Stimulated activated CD8-positive, alpha-beta memory T cell treated with anti-CD3 and anti-CD28 coated beads, Interleukin-4, amount 100 ng/mL, for 4 hours (primary cell): ENCODE measurements around the gene CHST3.
A peak's percentile ranks its signal among the peaks of the same experiment; 100 is the strongest.
"Not testable (repeated sequence)": the region's sequence is repeated elsewhere in the genome, so short reads cannot be mapped to it uniquely, and the experiment has no call there.

Source experiments
- DNase-seq, 2 donors: peaks; one replicate each; pipeline ENCODE4 v3.0.0-alpha.2; 2020; ENCODE audit warnings: low read depth in 2 of 2, low spot score in 1 of 2

CHST3 gene, protein sequence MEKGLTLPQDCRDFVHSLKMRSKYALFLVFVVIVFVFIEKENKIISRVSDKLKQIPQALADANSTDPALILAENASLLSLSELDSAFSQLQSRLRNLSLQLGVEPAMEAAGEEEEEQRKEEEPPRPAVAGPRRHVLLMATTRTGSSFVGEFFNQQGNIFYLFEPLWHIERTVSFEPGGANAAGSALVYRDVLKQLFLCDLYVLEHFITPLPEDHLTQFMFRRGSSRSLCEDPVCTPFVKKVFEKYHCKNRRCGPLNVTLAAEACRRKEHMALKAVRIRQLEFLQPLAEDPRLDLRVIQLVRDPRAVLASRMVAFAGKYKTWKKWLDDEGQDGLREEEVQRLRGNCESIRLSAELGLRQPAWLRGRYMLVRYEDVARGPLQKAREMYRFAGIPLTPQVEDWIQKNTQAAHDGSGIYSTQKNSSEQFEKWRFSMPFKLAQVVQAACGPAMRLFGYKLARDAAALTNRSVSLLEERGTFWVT

DNA sequence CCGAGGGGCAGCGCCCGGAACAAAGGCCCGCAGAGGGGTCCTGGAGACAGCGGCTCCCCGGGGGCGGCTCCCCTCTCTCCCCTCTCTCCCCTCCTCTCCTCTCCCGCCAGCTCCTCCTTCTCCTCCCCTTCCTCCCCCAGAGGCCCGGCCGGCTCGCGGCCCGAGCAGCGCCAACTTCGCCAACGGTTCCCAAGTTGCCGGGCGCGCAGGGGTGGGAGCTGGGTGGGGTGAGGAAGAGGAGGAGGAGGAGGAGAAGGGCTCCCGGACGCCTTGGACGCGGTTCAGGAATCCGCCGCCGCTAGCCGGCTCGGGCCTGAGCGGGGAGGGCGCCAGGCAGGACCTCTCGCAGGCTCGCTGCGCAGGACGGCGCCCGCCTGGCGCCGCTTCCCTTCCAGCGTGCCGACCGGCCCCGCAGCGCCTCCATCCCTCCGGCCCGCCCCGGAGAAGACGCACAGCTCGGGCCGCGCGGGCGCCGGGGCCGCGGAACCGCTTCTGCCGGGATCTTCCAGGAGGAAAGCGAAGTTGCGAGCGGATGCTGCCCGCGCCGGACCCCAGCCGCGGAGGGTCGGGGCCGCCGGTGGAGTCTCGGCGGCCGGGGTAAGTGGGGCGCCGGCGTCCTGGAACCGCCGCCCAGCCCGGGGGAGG lies at the start of gene CHST3:
CHST3 (plus strand) TSS at position 298 of the 645 bp plus-strand sequence. CDS start 41,448 bp downstream, outside the sequence.
- no peak for DNase-seq

DNA sequence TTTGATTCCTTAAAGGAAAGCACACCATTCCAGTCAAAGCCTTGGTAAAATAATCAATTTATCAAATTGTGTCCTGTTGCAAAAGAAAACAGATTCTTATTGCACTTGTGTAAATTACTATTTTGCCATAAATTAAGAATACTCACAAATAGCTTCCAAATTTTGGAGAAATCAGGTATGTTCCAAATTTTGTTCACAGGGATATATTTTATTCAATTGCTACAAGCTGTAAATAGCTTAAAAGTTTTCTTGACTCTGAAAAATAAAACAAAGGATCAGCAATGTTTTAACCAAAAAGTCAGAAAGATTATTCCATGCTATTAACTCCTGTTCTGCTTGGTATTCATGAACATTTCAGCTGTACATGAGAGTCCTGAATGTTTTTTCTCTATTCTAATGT lies 47.4 kb upstream of the CHST3 start:
- DNase-seq, result no peak

DNA sequence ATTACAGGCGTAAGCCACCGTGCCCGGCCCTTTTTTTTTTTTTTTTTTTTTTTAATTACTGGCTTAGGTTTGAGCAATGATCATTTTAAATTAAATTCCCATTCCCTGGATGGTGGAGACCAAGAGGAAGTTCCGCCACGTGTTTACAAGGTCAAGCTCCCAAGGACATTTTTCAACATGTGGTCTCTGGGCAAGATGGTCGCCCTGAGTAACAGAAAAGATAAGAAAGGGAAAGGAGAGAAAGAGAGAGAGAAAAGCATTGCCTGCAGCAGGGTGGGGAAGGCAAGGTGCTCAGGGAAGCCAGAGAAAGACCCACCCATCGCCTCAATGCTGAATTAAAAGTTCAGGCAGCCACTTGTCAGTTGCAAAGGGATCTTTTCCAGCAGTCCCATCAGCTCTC lies 45.2 kb upstream of the CHST3 start:
- DNase-seq, result no peak

DNA sequence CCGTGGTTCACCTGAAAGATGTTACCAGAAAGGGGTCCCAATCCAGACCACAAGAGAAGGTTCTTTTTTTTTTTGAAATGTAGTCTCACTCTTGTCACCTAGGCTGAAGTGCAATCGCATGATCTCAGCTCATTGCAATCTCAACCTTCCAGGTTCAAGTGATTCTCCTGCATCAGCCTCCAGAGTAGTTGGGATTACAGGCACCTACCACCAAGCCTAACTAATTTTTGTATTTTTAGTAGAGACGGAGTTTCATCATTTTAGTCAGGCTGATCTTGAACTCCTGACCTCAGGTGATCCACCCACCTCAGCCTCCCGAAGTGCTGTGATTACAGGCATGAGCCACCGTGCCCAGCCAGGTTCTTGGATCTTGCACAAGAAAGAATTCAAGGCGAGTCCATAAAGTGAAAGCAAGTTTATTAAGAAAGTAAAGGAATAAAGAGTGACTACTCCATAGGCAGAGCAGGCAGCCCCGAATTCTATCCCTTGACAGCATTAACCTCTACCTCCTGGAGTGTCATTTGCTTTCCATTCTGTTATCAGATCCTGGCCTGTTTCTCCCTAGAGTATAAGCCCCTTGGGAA lies 44.1 kb upstream of the CHST3 start:
- not testable (repeated sequence) for DNase-seq

DNA sequence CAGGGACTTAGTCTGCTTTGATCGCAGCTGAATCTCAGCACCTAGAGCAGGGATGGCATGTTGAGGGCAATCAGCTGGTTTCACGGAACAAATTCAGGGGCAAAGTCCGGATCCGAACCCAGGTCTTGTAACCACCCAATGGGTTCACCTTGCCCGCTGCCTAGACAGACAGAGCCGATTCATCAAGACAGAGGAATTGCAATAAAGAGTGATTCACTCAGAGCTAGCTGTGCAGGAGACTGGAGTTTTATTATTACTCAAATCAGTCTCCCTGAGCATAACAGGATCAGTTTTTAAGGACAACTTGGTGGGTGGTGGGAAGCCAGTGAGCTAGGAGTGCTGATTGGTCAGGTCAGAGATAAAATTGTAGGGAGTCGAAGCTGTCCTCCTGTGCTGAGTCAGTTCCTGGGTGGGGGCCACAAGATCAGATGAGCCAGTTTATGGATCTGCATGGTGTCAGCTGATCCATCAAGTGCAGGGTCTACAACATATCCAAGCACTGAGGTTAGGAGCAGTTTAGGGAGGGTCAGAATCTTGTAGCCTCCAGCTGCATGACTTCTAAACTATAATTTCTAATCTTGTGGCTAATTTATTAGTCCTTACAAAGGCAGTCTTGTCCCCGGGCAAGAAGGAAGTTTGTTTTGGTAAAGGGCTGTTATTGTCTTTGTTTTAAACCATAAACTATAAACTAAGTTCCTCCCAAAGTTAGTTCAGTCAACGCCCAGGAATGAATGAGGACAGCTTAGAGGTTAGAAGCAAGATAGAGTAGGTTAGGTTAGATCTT lies 43.5 kb upstream of the CHST3 start:
- no peak for DNase-seq

DNA sequence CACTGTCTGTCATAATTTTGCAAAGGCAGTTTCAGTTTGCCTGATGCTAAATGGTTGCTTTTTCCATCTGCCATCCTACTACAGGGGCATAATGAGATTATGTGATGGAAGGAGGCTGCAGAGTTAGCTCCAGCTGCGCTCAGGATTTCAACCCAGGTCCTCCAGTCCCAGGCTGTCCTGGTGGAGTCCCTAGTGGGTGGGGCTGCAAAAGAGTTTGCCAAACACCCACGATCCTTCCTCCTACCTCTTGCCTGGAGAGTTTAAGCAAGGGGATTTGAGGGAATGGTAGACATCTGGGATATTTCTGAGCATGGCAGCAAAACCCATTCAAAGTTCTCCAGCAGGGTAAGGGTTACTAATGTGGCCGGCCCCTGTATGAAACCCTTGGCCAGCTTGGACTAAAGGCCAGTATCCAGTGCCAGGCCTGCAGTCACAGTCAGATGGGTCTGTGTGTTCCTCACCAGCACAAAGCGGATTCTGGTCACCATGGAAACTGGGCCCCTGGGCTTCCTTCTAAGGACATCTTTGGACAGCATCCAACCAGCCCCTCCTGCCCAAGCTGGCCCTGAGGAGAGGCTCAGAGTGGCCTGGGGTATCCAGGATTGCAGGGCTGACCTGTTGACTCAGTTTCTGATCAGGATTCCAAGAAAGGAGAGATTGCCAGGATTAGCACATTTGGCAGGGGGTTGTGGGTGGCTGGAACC lies 42.7 kb upstream of the CHST3 start:
- DNase-seq, result no peak

DNA sequence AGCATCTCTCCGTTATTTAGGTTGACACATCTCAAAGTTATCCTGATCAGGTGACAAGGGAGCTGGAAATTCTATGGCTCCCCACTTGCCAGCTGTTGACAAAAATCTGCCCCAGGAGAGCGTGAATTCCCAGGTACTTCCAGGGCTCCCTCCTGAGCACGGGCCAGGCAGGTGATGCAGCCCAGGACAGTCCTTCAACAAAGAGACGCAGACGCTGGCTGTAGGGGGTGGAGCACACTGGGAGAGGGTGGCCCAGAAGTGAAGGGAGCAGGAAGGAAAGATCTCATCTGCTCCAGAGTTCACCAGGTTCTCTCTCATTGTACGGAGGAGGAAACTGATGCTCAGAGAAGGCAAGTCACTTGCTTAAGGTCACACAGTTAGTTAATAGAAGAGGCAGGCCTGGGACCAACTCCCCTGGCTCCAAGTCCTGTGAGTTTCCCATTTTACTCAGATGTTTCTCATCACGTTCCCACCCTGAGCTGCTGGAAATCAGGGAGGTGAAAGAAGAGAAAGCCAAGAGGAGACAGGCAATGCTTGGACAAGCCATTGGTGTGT lies 41.0 kb upstream of the CHST3 start:
- no peak for DNase-seq

DNA sequence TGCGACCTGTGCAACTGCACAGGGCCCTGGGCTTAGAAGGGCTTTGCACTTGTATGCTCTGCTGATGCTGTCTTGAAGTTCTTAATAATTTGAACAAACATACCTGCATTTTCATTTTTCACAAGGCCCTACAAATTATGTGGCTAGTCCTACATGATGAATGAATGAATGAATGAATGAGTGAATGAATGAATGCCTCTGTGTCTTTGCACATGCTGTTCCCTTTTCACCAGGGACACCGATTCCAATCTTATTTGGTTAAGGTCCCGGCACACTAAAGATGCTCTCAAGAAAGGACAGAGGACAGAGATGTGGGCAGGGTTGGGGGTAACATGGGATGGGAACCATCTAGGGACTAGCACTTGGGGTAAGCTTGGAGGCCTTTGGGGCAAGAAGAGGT lies 39.4 kb upstream of the CHST3 start:
- no peak for DNase-seq

DNA sequence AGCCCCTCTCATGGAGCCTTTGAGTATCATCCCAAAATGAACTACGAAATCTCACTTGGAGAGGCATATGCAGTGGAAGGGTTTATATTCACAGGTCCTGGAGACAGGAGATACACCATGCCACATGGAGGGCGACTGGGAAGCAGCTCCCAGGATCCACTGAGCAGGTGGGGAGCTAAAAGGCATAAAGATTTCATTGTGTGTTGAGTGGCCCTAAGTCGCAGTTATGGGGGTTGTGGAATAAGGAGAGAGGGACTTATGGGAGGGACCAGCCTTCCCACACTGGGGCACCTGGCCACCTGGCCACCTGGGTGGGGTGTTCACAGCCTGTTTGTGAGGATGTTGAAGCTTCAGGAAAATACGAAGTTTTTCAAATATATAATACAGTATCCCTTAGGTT lies 37.0 kb upstream of the CHST3 start:
- DNase-seq, result no peak

DNA sequence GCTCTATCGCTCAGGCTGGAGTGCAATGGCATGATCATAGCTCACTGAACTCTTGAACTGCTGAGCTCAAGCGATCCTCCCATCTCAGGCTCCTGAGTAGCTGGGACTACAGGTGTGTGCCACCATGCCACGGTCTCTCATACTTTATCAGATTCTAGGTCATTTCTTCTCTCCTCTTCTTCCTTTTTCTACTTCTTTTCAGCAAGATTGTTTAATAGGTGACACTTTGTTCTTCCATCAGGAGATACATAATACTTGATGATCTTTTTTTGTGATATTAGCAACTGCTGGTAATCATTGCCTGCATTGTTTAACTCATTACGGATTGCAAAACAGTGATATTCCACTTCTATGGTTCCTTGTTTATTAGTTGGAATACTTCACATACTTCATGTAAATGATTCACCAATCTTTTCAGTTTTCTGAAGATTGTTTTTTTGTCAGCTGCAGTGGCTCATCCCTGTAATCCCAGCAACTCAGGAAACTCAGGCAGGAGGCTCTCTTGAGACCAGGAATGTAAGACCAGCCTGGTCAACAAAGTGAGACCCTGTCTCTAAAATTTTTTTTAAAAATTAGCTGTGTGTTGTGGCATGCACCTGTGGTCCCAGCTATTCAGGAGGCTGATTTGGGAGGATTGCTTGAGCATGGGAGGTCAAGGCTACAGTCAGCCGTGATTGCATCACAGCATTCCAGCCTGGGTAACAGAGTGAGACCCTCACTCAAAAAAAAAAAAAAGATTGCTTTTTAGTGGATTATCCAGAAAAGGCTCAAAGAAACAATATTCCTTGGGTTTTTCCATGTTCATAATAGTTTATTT lies 36.2 kb upstream of the CHST3 start:
- no peak for DNase-seq

DNA sequence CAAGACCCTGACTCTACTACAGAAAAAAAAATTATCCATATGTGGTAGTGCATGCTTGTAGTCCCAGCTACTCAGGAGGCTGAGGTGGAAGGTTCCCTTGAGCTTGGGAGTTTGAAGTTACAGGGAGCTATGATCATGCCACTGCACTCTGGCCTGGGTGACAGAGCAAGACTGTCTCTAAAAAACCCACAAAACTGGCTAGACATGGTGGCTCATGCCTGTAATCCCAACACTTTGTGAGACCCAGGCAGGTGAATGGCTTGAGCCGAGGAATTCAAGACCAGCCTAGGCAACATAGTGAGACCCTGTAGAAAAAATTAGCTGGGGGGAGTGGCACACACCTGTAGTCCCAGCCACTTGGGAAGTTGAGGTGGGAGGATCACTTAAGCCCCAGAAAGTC lies 32.9 kb upstream of the CHST3 start:
- DNase-seq, result no peak

DNA sequence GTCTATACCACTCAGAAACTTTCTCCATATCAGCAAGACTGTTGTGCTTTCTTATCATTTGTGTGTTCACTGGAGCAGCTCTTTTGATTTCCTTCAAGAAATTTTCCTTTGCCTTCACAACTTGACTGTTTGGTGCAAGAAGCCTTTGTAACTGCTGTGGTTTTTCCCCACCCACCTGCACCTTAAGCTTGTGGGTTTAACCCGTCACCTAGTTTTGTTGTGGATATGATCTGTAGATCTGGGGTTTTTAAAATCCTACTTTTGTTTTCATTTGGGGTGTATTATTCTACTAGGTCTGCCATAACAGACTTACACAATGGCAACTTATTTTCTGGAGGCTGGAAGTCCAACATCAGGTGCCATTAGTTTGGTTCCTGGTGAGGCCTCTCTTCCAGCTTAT lies 30.5 kb upstream of the CHST3 start:
- peak; percentile 15 to 26 for DNase-seq

DNA sequence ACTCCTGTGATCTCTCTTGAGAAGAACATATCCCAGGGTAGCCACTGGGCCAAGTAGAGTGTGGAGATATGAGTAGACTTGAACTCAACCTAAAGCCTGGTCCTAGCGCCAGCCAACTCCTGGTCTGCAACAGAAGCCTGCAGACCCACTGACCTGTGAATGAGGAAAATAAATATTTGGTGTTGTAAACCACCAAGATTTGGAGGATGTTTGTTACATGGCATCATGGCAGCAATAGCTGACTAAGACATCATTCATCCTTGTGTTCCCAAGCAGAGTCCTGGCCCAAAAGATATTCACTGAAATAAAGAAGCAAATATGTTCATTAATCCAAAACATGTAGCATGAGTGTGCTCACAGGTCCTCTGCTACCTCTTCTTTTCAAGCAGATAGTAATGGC lies 26.0 kb upstream of the CHST3 start:
- no peak for DNase-seq

DNA sequence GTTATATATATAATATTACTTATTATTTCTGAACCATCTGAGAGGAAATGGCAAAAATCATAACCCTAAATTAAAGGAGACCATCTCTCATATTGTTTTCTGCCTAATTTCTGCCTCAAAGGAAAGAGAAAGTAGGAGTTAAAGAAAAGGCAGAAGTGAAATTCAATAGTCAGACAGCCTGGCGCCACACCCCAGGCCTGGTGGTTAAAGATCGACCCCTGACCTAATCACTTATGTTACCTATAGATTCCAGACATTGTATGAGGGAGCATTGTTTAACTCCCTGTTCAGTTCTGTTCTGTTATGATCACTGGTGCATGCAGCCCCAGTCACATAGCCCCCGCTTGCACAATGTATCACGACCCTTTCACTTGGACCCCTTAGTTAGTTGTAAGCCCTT lies 24.9 kb upstream of the CHST3 start:
- no peak for DNase-seq

DNA sequence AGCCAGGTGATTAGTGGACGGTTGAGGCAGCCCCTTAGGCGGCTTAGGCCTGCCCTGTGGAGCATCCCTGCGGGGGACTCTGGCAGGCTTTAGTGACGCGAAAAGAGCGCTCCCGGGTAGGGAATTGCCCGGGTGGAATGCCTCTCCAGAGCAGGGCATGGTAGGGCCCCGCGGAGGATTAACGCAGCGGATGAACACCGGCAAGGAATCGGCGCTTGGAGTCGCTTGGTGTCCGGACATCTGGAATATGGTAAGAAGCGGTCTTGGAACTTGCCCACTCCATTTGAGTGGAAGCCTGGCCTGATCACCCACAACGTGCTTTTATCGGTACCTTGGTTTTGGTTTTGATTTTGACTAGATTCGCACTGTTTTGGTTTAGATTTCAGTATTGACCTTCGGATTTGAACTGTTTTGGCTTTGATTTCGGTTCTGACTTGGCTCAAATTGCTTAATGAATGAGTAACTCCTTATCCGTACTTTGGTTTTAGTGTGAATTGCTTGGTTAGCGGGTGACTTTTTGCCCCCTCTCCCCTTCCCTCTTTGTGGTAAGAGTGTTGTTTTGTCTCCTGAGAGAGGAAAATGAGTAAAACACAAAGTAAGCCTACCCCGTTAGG lies 24.2 kb upstream of the CHST3 start:
- no peak for DNase-seq

DNA sequence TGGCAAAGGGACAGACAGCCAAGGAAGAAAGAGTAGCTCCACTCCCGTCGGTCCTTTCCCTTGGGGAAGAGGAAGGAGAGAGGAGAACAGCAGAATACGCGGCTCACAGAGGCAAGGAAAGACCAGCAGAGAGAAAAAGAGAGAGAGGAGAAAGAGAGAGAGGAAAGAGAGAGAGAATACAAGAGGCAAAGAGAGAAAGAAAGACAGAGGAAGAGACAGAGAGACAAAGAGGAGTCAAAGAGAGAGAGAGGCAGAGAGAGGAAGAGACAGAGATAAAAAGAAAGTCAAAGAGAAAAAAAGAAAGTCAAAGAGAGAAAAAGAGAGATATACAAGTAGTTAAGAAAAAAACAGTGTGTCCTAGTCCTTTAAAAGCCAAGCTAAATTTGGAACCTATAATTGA lies 23.4 kb upstream of the CHST3 start:
- no peak for DNase-seq

DNA sequence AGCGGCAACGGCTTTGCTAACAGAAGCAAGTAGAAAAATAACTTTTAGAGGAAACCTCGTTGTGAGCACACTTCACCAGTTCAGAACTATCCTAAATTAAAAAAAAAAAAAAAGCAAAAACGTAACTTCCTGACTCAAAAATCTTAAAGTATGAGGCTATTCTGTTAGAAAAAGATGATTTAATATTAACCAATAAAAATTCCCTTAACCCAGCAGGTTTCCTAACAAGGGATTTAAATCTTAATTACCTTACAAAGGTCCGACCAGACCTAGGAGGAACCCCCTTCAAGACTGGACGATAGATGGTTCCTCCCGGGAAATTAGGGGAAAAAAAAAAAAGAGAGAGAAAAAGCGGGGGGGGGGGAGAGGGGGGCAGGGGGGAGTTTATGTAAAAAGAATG lies 22.9 kb upstream of the CHST3 start:
- DNase-seq, result no peak

DNA sequence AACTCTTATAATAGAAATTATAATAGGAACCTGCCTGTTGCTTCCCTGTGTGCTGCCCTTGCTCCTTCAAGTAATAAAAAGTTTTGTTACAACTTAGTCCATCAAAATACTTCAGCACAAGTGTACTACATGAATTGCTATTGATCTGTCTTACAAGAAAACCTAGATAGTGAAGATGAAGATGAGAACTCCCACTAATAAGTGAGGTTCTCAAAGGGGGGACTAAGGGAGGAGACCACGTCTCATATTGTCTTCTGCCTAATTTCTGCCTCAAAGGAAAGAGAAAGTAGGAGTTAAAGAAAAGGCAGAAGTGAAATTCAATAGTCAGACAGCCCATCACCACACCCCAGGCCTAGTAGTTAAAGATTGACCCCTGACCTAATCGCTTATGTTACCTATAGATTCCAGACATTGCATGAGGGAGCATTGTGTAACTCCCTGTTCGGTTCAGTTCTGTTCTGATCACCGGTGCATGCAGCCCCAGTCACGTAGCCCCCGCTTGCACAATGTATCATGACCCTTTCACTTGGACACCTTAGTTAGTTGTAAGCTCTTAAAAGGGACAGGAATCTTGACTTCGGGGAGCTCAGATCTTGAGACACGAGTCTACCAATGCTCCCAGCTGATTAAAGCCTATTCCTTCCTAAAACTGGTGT lies 18.2 kb upstream of the CHST3 start:
- DNase-seq, result no peak

DNA sequence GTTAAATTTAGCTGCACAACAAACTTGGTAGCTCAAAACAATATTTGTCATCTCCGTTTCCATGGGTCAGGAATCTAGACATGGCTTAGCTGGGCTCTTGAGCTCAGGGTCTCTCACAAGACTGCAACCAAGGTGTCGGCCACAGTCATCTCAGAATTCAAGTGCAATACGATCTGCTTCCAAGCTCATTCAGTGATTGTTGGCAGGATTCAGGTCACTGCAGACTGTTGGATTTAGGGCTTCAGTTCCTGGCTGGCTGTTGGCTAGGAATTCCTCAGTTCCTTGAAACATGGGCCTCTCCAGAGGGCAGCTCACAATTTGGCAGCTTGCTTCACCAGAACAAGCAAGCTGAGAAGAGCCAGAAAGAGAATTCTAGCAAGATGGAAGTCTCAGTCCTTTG lies 17.5 kb upstream of the CHST3 start:
- DNase-seq, result no peak
